BJ (cell line): Measurements from ENCODE around the gene OTULIN. TPM values are rescaled to one million over a fixed set of nuclear protein-coding genes. Genes with fewer than 3 reads are reported as not detected.

Experiments used
- CTCF ChIA-PET: fragments of 350-600 bp; formaldehyde crosslinking; extraction: SDS; loops from one replicate; lab custom pipeline; 2021; ENCODE audit warnings: antibody characterized with exemption, inconsistent platforms; lab: Yijun Ruan, JAX
- POLR2A ChIA-PET: fragments of 300-600 bp; sonication (Branson Sonifier 250); formaldehyde crosslinking; extraction: SDS; loops from one replicate; lab custom pipeline; 2021; ENCODE audit warnings: antibody characterized with exemption; lab: Charles Lee
- DNase-seq: peaks from one replicate; pipeline ENCODE4 v3.0.0-alpha.2; 2011; ENCODE audit warnings: low read depth
- H3K27me3 ChIP-seq: 2 replicates; pipeline ENCODE4 v1.6.0; 2011; ENCODE audit warnings: low read length; ENCODE audit not compliant: control insufficient read depth, insufficient read depth
- H3K36me3 ChIP-seq: 2 replicates; pipeline ENCODE4 v1.5.1; 2011; ENCODE audit warnings: low read length; ENCODE audit not compliant: control insufficient read depth, insufficient read depth
- H3K4me3 ChIP-seq: 2 replicates; pipeline ENCODE4 v1.5.1; 2011; ENCODE audit warnings: low read depth, mild to moderate bottlenecking, control low read depth, low read length
- polyA plus RNA-seq: library from polyadenylated mRNA; depleted of rRNA; stranded (reverse); fragments of >200 nt; gene quantifications from 2 replicates; pipeline ENCODE4 v1.2.3, GENCODE V29; 2011
- TF ChIP-seq, protein P1 (sequence below): IDR thresholded peaks from 2 replicates; pipeline ENCODE4 v1.5.1; 2011; ENCODE audit warnings: low read depth, mild to moderate bottlenecking, control low read depth, inconsistent platforms, low read length, moderate library complexity; ENCODE audit not compliant: insufficient read depth

The OTULIN gene
- polyA plus RNA-seq, 1 experiment, result 10.1 TPM

DNA sequence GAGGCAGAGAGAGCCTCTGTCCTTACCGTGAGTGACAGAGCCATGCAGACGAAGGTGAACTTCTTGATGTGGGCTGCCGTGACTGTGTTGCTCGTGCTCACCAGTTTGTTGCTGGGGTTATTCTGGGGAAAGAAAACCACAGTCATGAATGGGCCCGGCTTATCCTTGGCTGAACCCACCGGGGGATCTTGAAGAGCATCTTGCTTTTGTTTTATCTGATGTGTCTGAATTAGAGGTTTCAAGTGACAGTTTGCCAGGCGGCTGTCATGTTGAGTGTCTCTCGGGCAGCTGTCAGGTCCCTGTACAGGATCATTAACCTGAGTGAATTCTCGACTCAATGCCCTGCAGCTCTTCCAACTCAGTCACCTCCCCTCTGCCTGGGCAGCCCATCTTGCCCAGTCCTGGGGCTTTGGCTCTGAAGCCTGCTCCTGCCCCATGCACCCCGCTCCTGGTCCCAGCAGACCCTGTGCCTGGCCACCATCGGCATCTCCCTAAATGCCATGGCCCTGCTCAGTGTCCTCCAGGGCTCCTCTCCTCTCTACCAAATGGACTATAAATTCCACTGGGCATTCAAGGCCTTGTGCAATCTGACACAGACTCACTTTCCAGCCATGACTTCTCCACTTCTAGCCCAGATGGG, 77.4 kb downstream of the OTULIN start:
- TF ChIP-seq, protein P1, sequence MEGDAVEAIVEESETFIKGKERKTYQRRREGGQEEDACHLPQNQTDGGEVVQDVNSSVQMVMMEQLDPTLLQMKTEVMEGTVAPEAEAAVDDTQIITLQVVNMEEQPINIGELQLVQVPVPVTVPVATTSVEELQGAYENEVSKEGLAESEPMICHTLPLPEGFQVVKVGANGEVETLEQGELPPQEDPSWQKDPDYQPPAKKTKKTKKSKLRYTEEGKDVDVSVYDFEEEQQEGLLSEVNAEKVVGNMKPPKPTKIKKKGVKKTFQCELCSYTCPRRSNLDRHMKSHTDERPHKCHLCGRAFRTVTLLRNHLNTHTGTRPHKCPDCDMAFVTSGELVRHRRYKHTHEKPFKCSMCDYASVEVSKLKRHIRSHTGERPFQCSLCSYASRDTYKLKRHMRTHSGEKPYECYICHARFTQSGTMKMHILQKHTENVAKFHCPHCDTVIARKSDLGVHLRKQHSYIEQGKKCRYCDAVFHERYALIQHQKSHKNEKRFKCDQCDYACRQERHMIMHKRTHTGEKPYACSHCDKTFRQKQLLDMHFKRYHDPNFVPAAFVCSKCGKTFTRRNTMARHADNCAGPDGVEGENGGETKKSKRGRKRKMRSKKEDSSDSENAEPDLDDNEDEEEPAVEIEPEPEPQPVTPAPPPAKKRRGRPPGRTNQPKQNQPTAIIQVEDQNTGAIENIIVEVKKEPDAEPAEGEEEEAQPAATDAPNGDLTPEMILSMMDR, result no peak
- CTCF ChIA-PET, result interaction anchor here (2.5 kb wide), 1 partner anchor 15 kb away, joined by 13 read pairs; no protein-coding TSS in a partner anchor
- Histone ChIP-seq H3K27me3 (no peaks in the 10 kb centered on the region), H3K4me3 (no peak overlapping the region), H3K36me3 (no peaks in the 10 kb centered on the region; the same call in 1 of the 2 replicates)
- POLR2A ChIA-PET, result no interaction called here
- no peak for DNase-seq

DNA sequence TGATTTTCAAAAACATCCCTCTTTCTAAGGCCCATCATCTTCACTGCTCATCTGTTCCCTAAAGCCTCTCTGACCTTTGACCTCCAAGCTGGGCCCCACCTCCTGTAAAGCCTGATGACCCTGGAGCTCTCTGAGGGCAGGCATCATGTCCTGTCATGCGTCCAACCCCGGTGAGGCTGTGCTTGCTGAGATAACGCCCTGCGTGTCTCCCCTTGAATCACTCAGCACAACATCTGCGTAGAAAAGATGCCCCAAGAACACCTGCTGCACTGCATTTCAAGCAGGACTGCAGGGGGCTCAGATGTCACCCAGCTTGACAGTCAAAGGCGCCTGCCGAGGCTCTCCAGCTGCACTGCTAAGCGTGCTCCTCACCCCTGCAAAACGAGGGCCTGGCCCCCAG, 78.0 kb downstream of the OTULIN start:
- Histone ChIP-seq H3K4me3 (no peak overlapping the region), H3K36me3 (no peaks in the 10 kb centered on the region; the same call in none of the 2 replicates), H3K27me3 (no peaks in the 10 kb centered on the region)
- TF ChIP-seq, protein P1, result no peak
- ChIA-PET POLR2A (no interaction called here), CTCF (interaction anchor here (2.5 kb wide), 1 partner anchor 15 kb away, joined by 13 read pairs; no protein-coding TSS in a partner anchor)
- DNase-seq, result no peak

DNA sequence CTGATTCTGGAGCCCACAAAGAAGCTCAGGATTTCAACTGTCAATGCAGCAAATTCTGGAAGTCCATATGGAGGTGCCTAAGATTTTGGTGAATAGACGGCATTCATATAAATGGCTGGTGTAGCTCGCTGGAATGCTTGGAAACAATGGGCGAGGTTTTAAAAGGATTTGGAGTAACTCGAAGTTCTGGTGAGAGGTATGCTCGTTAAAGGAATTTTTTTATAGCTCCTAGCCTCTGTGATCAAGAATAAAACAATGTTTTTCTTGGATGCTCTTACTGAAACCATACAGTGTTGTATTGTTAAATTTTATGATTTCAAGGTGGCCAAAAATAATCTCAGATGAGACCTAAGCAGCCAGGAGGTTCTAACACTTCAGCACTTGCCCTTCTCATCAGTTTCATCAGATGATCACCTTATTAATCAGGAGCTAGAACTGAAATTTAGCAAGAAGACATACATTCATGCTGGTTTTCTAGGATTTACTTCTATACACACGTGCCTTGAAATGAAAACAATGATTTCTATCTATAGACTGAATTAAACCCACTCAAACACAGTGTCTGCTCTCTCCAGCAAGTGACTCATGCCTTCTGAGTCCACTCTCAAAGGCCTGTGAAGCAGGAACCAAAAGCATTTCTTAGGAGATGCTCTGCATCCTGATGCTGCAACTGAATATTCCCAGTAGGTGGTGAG, 79.2 kb downstream of the OTULIN start:
- ChIA-PET CTCF (interaction anchor here (0.7 to 2.5 kb wide), 4 partner anchors 8 to 17 kb away, joined by 3 to 13 read pairs (median 4); no protein-coding TSS in a partner anchor), POLR2A (no interaction called here)
- TF ChIP-seq, protein P1, result no peak

DNA sequence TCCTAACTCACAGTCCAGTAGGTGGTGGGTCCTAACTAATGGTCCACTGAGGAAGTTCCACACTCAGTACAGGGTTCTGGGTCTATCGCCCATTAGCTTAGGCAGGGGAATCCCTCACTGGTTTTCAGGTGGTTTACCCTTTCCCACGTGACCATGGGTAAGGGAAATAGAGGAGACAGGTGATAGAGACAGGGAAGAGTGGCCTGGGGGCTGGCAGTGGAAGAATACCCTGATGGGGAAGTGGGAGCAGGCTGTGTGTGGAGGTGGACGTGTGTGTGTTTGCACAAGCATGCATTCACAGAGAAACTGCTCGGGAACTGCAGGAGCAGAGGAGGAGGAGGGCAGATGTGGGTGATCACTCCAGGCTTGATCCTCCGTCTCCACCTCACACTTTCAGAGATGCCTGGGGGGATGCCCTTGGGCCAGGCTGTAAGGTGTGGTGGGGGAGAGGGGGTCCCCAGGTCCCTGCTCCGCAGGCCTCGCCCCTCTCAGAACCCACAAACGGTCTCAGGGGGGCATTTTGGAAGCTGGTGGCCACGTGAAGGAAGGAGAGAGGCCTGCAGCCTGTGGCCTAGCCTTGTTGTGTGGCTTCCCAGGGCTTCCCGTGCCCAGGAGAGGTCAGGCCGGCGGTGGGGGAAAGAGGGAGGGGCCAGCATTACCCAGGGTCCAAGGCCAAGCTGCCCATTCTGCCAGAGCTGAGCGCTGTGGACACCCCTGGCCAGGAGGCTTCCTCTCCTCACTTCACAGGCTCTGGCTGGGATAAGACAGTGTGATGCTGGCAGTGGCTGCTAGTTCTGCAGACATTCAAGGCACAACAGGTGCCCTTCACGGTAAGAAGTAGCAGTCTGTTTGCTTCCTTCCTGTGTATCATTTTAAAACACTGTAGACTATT, 80.0 kb downstream of the OTULIN start:
- no peak overlapping the region for H3K4me3 ChIP-seq
- TF ChIP-seq, protein P1, result no peak
- no peaks in the 10 kb centered on the region; the same call in none of the 2 replicates for H3K36me3 ChIP-seq
- ChIA-PET CTCF (interaction anchor here (0.9 kb wide), 2 partner anchors 12 to 15 kb away, joined by 3 to 4 read pairs; no protein-coding TSS in a partner anchor), POLR2A (no interaction called here)
- H3K27me3 ChIP-seq, result no peaks in the 10 kb centered on the region
- DNase-seq, result no peak

More for the DNA sequence above, 79.2 kb downstream of the OTULIN start:
- no peak overlapping the region for H3K4me3 ChIP-seq
- DNase-seq, result peak; percentile 42
- no peaks in the 10 kb centered on the region for H3K27me3 ChIP-seq
- H3K36me3 ChIP-seq, result no peaks in the 10 kb centered on the region; the same call in none of the 2 replicates
